Fibroblast of skin of right biceps (primary cell): ENCODE results near the gene USP17L11.
"Not testable (repeated sequence)": the region's sequence is repeated elsewhere in the genome, so short reads cannot be mapped to it uniquely, and the experiment has no call there.

Experiments
- DNase-seq: peaks from one replicate; pipeline ENCODE4 v3.0.0-alpha.2; 2013

Gene USP17L11

GRCh38 chr4:9215105-9215504 is at the start of gene USP17L11:
TSS of gene USP17L11 (plus strand) at chr4:9215405. CDS start at chr4:9215405, 0 bp downstream.
- not testable (repeated sequence) for DNase-seq

GRCh38 chr4:9165990-9166389 is 49.2 kb upstream of the USP17L11 start:
- not testable (repeated sequence) for DNase-seq

DNA sequence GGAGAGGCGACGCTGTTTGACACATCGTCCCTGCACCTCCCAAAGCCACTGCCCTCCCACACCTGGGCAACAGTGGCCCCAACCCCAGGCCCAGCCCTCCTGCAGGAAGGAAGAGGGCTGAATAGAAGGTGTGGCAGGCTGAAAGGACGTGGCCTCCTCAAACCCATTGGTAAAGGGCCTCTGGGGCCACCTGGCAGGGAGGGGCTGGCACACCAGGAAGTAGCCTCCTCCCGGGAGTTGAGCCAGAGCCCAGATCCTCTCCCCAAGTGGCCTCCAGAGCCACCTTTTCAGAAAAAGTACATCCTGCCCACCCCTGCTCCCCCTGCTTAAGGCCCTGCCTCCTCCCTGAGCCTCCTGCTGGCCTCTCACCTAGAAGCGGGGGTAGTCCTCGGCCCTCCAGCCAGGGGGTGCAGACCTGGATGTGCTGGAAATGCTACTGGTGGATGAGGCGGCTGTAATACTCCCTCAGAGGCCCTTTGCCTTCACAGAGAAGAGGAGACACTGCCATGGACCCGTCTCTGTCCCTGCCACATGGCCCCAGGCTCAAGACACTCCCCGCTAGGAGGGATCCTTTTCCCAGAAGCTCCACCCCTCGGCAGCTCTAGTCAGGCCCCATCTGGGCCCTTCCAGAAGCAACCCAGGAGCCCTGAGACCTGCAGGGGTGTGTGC is 45.3 kb upstream of the USP17L11 start, which contains the start of gene FAM90A26:
TSS of gene FAM90A26 (plus strand) at position 619 of the 669 bp plus-strand sequence. CDS start 2,764 bp downstream, outside the sequence.
- not testable (repeated sequence) for DNase-seq

DNA sequence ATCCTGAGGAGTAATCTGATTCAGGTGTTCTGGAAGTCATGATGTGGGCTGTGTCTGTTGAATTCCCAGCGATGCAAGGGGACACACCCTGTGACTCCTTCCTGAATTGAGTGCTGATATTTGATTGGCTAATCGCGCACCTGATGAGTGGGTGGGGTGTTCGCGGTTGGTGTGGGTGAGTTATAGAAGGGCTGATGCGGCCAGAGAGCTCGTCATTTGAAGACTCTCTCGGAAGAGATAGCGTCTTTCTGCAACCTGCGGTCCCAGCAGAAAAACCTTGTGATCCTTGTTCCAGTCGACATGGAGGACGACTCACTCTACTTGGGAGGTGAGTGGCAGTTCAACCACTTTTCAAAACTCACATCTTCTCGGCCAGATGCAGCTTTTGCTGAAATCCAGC is 4.8 kb upstream of the USP17L11 start, which contains the start of gene USP17L10:
TSS of gene USP17L10 (plus strand) at position 301 of the 400 bp plus-strand sequence. CDS start at position 301, 0 bp downstream.
- DNase-seq: not testable (repeated sequence)

- DNase-seq: not testable (repeated sequence)
These were observed 504 bp upstream of the USP17L11 start for GRCh38 chr4:9214701-9215100.

DNA sequence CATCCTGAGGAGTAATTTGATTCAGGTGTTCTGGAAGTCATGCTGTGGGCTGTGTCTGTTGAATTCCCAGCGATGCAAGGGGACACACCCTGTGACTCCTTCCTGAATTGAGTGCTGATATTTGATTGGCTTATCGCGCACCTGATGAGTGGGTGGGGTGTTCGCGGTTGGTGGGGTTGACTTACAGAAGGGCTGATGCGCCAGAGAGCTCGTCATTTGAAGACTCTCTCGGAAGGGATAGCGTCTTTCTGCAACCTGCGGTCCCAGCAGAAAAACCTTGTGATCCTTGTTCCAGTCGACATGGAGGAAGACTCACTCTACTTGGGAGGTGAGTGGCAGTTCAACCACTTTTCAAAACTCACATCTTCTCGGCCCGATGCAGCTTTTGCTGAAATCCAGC is 4.6 kb downstream of the USP17L11 start, which contains the start of gene USP17L12:
TSS of gene USP17L12 (plus strand) at position 301 of the 400 bp plus-strand sequence. CDS start at position 301, 0 bp downstream.
- DNase-seq: not testable (repeated sequence)

DNA sequence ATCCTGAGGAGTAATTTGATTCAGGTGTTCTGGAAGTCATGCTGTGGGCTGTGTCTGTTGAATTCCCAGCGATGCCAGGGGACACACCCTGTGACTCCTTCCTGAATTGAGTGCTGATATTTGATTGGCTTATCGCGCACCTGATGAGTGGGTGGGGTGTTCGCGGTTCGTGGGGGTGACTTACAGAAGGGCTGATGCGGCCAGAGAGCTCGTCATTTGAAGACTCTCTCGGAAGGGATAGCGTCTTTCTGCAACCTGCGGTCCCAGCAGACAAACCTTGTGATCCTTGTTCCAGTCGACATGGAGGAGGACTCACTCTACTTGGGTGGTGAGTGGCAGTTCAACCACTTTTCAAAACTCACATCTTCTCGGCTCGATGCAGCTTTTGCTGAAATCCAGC is 9.4 kb downstream of the USP17L11 start, which contains the start of gene USP17L13:
TSS of gene USP17L13 (plus strand) at position 301 of the 400 bp plus-strand sequence. CDS start at position 301, 0 bp downstream.
- not testable (repeated sequence) for DNase-seq

GRCh38 chr4:9230249-9230648 is 15.0 kb downstream of the USP17L11 start:
- DNase-seq: not testable (repeated sequence)

DNA sequence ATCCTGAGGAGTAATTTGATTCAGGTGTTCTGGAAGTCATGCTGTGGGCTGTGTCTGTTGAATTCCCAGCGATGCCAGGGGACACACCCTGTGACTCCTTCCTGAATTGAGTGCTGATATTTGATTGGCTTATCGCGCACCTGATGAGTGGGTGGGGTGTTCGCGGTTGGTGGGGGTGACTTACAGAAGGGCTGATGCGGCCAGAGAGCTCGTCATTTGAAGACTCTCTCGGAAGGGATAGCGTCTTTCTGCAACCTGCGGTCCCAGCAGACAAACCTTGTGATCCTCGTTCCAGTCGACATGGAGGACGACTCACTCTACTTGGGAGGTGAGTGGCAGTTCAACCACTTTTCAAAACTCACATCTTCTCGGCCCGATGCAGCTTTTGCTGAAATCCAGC is 18.9 kb downstream of the USP17L11 start, which contains the start of gene USP17L15:
TSS of gene USP17L15 (plus strand) at position 301 of the 400 bp plus-strand sequence. CDS start at position 301, 0 bp downstream.
- DNase-seq: not testable (repeated sequence)

- peak; percentile 0 for DNase-seq
These were observed 23.3 kb downstream of the USP17L11 start for GRCh38 chr4:9238461-9238860.

DNA sequence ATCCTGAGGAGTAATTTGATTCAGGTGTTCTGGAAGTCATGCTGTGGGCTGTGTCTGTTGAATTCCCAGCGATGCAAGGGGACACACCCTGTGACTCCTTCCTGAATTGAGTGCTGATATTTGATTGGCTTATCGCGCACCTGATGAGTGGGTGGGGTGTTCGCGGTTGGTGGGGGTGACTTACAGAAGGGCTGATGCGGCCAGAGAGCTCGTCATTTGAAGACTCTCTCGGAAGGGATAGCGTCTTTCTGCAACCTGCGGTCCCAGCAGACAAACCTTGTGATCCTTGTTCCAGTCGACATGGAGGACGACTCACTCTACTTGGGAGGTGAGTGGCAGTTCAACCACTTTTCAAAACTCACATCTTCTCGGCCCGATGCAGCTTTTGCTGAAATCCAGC is 28.4 kb downstream of the USP17L11 start, which contains the start of gene USP17L17:
TSS of gene USP17L17 (plus strand) at position 301 of the 400 bp plus-strand sequence. CDS start at position 301, 0 bp downstream.
- not testable (repeated sequence) for DNase-seq

DNA sequence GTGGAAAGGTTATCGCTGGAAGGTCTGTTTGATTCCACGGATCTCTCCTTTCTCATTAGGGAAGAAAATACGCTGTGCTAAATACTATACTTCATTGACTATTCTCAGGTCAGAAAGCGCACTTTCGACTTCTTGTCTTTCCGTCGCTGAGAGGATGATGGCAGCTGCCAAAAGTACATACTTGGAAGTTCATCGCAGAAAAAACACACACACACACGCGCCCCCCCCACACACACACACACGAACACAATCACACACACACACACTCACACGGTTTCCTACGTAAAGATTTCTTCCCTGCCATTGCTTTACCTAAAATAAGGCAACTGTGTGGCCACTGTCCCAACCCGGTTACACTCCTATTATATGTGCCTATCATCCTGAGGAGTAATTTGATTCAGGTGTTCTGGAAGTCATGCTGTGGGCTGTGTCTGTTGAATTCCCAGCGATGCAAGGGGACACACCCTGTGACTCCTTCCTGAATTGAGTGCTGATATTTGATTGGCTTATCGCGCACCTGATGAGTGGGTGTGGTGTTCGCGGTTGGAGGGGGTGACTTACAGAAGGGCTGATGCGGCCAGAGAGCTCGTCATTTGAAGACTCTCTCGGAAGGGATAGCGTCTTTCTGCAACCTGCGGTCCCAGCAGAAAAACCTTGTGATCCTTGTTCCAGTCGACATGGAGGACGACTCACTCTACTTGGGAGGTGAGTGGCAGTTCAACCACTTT is 32.9 kb downstream of the USP17L11 start, which contains the start of gene USP17L18:
TSS of gene USP17L18 (plus strand) at position 678 of the 728 bp plus-strand sequence. CDS start at position 678, 0 bp downstream.
- DNase-seq: peak; percentile 0

- not testable (repeated sequence) for DNase-seq
These were observed 37.9 kb downstream of the USP17L11 start, which contains the start of gene USP17L19 for GRCh38 chr4:9253078-9253477. TSS of gene USP17L19 (plus strand) at chr4:9253378. CDS start at chr4:9253378, 0 bp downstream.

DNA sequence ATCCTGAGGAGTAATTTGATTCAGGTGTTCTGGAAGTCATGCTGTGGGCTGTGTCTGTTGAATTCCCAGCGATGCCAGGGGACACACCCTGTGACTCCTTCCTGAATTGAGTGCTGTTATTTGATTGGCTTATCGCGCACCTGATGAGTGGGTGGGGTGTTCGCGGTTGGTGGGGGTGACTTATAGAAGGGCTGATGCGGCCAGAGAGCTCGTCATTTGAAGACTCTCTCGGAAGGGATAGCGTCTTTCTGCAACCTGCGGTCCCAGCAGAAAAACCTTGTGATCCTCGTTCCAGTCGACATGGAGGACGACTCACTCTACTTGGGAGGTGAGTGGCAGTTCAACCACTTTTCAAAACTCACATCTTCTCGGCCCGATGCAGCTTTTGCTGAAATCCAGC is 42.6 kb downstream of the USP17L11 start, which contains the start of gene USP17L20:
TSS of gene USP17L20 (plus strand) at position 301 of the 400 bp plus-strand sequence. CDS start at position 301, 0 bp downstream.
- DNase-seq: not testable (repeated sequence)

- DNase-seq: not testable (repeated sequence)
These were observed 47.4 kb downstream of the USP17L11 start, which contains the start of gene USP17L21 for GRCh38 chr4:9262572-9262971. TSS of gene USP17L21 (plus strand) at chr4:9262872. CDS start at chr4:9262872, 0 bp downstream.
